GM12892 (cell line): Measurements from ENCODE around the gene SGSM1.

Experiments used
- POLR2A ChIP-seq: IDR thresholded peaks from 2 replicates; pipeline ENCODE4 v1.6.1; 2011; ENCODE audit warnings: low read depth, low read length, control low read depth
- POLR2AphosphoS5 ChIP-seq: IDR thresholded peaks from 2 replicates; pipeline ENCODE4 v1.6.1; 2011; ENCODE audit warnings: low read depth, low read length, control low read depth
- TAF1 ChIP-seq: IDR thresholded peaks from 2 replicates; pipeline ENCODE4 v1.6.1; 2011; ENCODE audit warnings: low read depth, mild to moderate bottlenecking, control low read depth, low read length, borderline replicate concordance

- TF ChIP-seq POLR2AphosphoS5 (no peak), POLR2A (no peak), TAF1 (no peak)
Observed at GRCh38 chr22:24948356-24949202, 142.6 kb downstream of the SGSM1 start.
